GM23338 (cell line): ENCODE data around the gene CADPS. TPM values are rescaled to one million over a fixed set of nuclear protein-coding genes. Genes with fewer than 3 reads are reported as not detected.

Experiments used
- ATAC-seq: fragments of 200-7000 bp; cut with Tn5 transposase; 3 replicates; pipeline ENCODE4 v1.9.1; 2020
- DNase-seq: peaks from one replicate; pipeline ENCODE4 v3.0.0-alpha.2; 2015; ENCODE audit warnings: low spot score
- H2AFZ ChIP-seq: fragments of 200-600 bp; sonication (generic); 2 replicates; pipeline ENCODE4 v1.8.0; 2016; ENCODE audit warnings: antibody characterized with exemption, mild to moderate bottlenecking, moderate library complexity
- H3F3A ChIP-seq: fragments of 200-600 bp; sonication (generic); replicated peaks from 2 replicates; pipeline ENCODE4 v1.8.0; 2017; ENCODE audit warnings: antibody characterized with exemption, mixed run types, low read depth
- H3K27ac ChIP-seq: fragments of 200-600 bp; sonication (generic); 2 replicates; pipeline ENCODE4 v1.6.1; 2016; ENCODE audit warnings: low read depth
- H3K27me3 ChIP-seq: fragments of 200-600 bp; sonication (generic); 2 replicates; pipeline ENCODE4 v1.8.0; 2016; ENCODE audit warnings: mild to moderate bottlenecking, mixed run types, moderate library complexity; ENCODE audit not compliant: insufficient read depth
- H3K36me3 ChIP-seq: fragments of 200-600 bp; sonication (generic); 2 replicates; pipeline ENCODE4 v1.8.0; 2016; ENCODE audit warnings: mild to moderate bottlenecking; ENCODE audit not compliant: insufficient read depth
- H3K4me1 ChIP-seq: fragments of 200-600 bp; sonication (generic); 2 replicates; pipeline ENCODE4 v1.8.0; 2016; ENCODE audit warnings: mild to moderate bottlenecking, moderate library complexity; ENCODE audit not compliant: insufficient read depth
- H3K4me2 ChIP-seq: fragments of 200-600 bp; sonication (generic); 2 replicates; pipeline ENCODE4 v1.7.1; 2017; ENCODE audit warnings: mixed run types
- H3K4me3 ChIP-seq: fragments of 200-600 bp; sonication (generic); 2 replicates; pipeline ENCODE4 v1.6.1; 2016; ENCODE audit warnings: mixed run types
- H3K79me2 ChIP-seq: fragments of 200-600 bp; sonication (generic); replicated peaks from 2 replicates; pipeline ENCODE4 v1.8.0; 2017; ENCODE audit warnings: mild to moderate bottlenecking; ENCODE audit not compliant: insufficient read depth
- H3K9me2 ChIP-seq: fragments of 200-600 bp; sonication (generic); 2 replicates; pipeline ENCODE4 v1.8.0; 2017; ENCODE audit not compliant: insufficient read depth
- H4K20me1 ChIP-seq: fragments of 200-600 bp; sonication (generic); replicated peaks from 2 replicates; pipeline ENCODE4 v1.8.0; 2017; ENCODE audit warnings: mild to moderate bottlenecking; ENCODE audit not compliant: insufficient read depth
- H3K27ac Mint-ChIP-seq: 2 replicates; pipeline ENCODE4 v1.8.0; 2020; ENCODE audit warnings: inconsistent platforms, mild to moderate bottlenecking, moderate library complexity, mixed read lengths
- H3K27me3 Mint-ChIP-seq: 3 replicates; pipeline ENCODE4 v1.8.0; 2022; ENCODE audit warnings: low read depth, mild to moderate bottlenecking, moderate library complexity, mixed read lengths, inconsistent platforms; ENCODE audit not compliant: insufficient read depth, poor library complexity
- H3K36me3 Mint-ChIP-seq: 3 replicates; pipeline ENCODE4 v1.8.0; 2021; ENCODE audit warnings: low read depth, mild to moderate bottlenecking, inconsistent platforms, moderate library complexity, mixed read lengths
- H3K4me1 Mint-ChIP-seq: 3 replicates; pipeline ENCODE4 v1.8.0; 2020; ENCODE audit warnings: mild to moderate bottlenecking, inconsistent platforms, mixed read lengths
- H3K4me3 Mint-ChIP-seq: 3 replicates; pipeline ENCODE4 v1.8.0; 2021; ENCODE audit warnings: moderate library complexity, mild to moderate bottlenecking, inconsistent platforms, mixed read lengths
- H3K9me3 Mint-ChIP-seq: 3 replicates; pipeline ENCODE4 v1.8.0; 2020; ENCODE audit warnings: moderate library complexity, mild to moderate bottlenecking, inconsistent platforms, mixed read lengths
- CREB1 ChIP-seq: fragments of 250-450 bp; sonication (Bioruptor Pico); IDR thresholded peaks from 2 replicates; pipeline ENCODE4 v1.5.0; 2020; ENCODE audit warnings: low read depth, mild to moderate bottlenecking, moderate library complexity
- EZH2 ChIP-seq: fragments of 200-600 bp; sonication (generic); IDR thresholded peaks from one replicate; pipeline ENCODE4 v1.8.0; 2017; ENCODE audit warnings: antibody characterized with exemption, mild to moderate bottlenecking, low read depth; ENCODE audit not compliant: unreplicated experiment
- EZH2phosphoT487 ChIP-seq: fragments of 200-600 bp; sonication (generic); IDR thresholded peaks from one replicate; pipeline ENCODE4 v1.8.1; 2018; ENCODE audit warnings: antibody characterized with exemption; ENCODE audit not compliant: unreplicated experiment
- JUNB ChIP-seq: IDR thresholded peaks from one replicate; pipeline ENCODE4 v1.6.1; 2016; ENCODE audit warnings: antibody characterized with exemption; ENCODE audit not compliant: unreplicated experiment
- NANOG ChIP-seq: IDR thresholded peaks from 2 replicates; pipeline ENCODE4 v1.6.1; 2016; ENCODE audit warnings: antibody characterized with exemption, borderline replicate concordance
- POLR2AphosphoS5 ChIP-seq: IDR thresholded peaks from 2 replicates; pipeline ENCODE4 v1.6.1; 2016; ENCODE audit warnings: antibody characterized with exemption, low read depth
- STAT1 ChIP-seq: IDR thresholded peaks from one replicate; pipeline ENCODE4 v1.6.1; 2016; ENCODE audit warnings: antibody characterized with exemption; ENCODE audit not compliant: unreplicated experiment
- ZNF114 ChIP-seq: fragments of 250-450 bp; sonication (Bioruptor Pico); IDR thresholded peaks from 2 replicates; pipeline ENCODE4 v1.5.0; 2020; ENCODE audit warnings: mild to moderate bottlenecking, moderate library complexity
- ZNF331 ChIP-seq: fragments of 250-450 bp; sonication (Bioruptor Pico); IDR thresholded peaks from 2 replicates; pipeline ENCODE4 v1.5.0; 2020; ENCODE audit warnings: low read depth, mild to moderate bottlenecking, moderate library complexity
- polyA plus RNA-seq: library from polyadenylated mRNA; unstranded; fragments of >200 nt; fragmentation: Nextera tagmentation; extraction: Ambion mirVana; gene quantifications from 2 replicates; pipeline ENCODE4 v1.2.1, GENCODE V29; 2016
- total RNA-seq: library from RNA; depleted of rRNA; stranded (reverse); fragments of >200 nt; shearing (Covaris generic); gene quantifications from 2 replicates; pipeline ENCODE4 v1.2.3, GENCODE V29; 2014
- TF ChIP-seq, protein P1 (sequence below), 2 experiments: fragments of 200-600 bp in 1 of 2; sonication (generic) in 1 of 2; conservative IDR thresholded peaks; 2 replicates each; pipeline versions ENCODE4 v1.5.1 to v1.6.1; 2016 to 2017; ENCODE audit warnings: antibody characterized with exemption in 2 of 2, low read depth in 2 of 2, mild to moderate bottlenecking in 2 of 2, moderate library complexity in 1 of 2
- TF ChIP-seq, protein P2 (sequence below): IDR thresholded peaks from 2 replicates; pipeline ENCODE4 v1.6.1; 2016; ENCODE audit warnings: antibody characterized with exemption
- TF ChIP-seq, protein P3 (sequence below): fragments of 250-450 bp; sonication (Bioruptor Pico); IDR thresholded peaks from 2 replicates; pipeline ENCODE4 v1.5.0; 2020; ENCODE audit warnings: mild to moderate bottlenecking, moderate library complexity
- TF ChIP-seq, protein P4 (sequence below): IDR thresholded peaks from one replicate; pipeline ENCODE4 v1.6.1; 2018; ENCODE audit warnings: antibody characterized with exemption; ENCODE audit not compliant: unreplicated experiment

CADPS gene
- total and polyA plus RNA-seq, 2 experiments from 2014 or later: 14.7 to 22.0 TPM

DNA sequence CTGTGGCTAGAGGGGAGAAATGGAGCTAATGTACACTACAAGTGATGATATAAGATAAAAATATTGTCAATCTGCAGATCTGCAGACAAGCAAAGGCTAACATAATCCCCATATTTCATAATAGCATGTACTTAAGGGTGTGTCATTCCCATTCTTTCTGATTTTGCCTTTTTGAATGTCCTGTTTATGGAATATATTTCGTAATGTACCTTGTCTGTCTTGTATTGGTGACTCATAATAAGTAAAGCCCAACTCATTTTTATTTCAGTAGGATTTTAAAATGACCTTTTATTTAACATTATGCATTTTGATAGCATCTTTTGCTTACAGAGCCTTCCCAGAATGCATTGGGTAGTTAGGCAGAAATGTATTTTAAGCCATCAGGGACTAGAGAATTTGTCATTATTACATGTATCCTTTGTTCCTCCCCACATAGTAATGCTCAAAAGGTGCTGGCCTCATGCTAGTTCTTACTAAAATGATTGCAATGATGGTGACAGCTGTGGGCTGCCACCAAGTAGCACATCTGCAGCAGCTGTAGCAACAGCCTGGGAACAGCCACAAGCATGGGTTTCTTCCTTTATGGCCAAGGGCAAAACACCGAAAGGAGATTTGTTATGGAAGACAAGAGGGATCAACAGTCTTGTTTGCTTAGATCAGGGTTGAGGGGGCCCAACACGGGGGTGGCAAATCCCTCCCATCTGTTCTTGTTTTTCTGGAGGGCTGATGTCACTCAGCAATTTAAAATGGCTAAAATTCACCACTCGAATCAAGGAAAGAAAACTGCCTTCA, 188.5 kb downstream of the CADPS start:
- Mint-ChIP-seq H3K4me3 (no peak overlapping the region), H3K36me3 (no peaks in the 10 kb centered on the region), H3K27me3 (no peaks in the 10 kb centered on the region), H3K4me1 (peaks cover 8% of the 10 kb centered on the region; the same call in 2 of the 3 replicates), H3K9me3 (no peaks in the 10 kb centered on the region), H3K27ac (no peak overlapping the region)
- TF ChIP-seq, protein P1, sequence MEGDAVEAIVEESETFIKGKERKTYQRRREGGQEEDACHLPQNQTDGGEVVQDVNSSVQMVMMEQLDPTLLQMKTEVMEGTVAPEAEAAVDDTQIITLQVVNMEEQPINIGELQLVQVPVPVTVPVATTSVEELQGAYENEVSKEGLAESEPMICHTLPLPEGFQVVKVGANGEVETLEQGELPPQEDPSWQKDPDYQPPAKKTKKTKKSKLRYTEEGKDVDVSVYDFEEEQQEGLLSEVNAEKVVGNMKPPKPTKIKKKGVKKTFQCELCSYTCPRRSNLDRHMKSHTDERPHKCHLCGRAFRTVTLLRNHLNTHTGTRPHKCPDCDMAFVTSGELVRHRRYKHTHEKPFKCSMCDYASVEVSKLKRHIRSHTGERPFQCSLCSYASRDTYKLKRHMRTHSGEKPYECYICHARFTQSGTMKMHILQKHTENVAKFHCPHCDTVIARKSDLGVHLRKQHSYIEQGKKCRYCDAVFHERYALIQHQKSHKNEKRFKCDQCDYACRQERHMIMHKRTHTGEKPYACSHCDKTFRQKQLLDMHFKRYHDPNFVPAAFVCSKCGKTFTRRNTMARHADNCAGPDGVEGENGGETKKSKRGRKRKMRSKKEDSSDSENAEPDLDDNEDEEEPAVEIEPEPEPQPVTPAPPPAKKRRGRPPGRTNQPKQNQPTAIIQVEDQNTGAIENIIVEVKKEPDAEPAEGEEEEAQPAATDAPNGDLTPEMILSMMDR (conservative IDR thresholded peaks at IDR 0.05; ENCODE audit: low read depth in 2 of 2): no peak
- TF ChIP-seq, protein P2, sequence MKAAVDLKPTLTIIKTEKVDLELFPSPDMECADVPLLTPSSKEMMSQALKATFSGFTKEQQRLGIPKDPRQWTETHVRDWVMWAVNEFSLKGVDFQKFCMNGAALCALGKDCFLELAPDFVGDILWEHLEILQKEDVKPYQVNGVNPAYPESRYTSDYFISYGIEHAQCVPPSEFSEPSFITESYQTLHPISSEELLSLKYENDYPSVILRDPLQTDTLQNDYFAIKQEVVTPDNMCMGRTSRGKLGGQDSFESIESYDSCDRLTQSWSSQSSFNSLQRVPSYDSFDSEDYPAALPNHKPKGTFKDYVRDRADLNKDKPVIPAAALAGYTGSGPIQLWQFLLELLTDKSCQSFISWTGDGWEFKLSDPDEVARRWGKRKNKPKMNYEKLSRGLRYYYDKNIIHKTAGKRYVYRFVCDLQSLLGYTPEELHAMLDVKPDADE: no peak
- no peak for TF ChIP-seq NANOG
- TF ChIP-seq EZH2: no peak
- TF ChIP-seq, protein P3, sequence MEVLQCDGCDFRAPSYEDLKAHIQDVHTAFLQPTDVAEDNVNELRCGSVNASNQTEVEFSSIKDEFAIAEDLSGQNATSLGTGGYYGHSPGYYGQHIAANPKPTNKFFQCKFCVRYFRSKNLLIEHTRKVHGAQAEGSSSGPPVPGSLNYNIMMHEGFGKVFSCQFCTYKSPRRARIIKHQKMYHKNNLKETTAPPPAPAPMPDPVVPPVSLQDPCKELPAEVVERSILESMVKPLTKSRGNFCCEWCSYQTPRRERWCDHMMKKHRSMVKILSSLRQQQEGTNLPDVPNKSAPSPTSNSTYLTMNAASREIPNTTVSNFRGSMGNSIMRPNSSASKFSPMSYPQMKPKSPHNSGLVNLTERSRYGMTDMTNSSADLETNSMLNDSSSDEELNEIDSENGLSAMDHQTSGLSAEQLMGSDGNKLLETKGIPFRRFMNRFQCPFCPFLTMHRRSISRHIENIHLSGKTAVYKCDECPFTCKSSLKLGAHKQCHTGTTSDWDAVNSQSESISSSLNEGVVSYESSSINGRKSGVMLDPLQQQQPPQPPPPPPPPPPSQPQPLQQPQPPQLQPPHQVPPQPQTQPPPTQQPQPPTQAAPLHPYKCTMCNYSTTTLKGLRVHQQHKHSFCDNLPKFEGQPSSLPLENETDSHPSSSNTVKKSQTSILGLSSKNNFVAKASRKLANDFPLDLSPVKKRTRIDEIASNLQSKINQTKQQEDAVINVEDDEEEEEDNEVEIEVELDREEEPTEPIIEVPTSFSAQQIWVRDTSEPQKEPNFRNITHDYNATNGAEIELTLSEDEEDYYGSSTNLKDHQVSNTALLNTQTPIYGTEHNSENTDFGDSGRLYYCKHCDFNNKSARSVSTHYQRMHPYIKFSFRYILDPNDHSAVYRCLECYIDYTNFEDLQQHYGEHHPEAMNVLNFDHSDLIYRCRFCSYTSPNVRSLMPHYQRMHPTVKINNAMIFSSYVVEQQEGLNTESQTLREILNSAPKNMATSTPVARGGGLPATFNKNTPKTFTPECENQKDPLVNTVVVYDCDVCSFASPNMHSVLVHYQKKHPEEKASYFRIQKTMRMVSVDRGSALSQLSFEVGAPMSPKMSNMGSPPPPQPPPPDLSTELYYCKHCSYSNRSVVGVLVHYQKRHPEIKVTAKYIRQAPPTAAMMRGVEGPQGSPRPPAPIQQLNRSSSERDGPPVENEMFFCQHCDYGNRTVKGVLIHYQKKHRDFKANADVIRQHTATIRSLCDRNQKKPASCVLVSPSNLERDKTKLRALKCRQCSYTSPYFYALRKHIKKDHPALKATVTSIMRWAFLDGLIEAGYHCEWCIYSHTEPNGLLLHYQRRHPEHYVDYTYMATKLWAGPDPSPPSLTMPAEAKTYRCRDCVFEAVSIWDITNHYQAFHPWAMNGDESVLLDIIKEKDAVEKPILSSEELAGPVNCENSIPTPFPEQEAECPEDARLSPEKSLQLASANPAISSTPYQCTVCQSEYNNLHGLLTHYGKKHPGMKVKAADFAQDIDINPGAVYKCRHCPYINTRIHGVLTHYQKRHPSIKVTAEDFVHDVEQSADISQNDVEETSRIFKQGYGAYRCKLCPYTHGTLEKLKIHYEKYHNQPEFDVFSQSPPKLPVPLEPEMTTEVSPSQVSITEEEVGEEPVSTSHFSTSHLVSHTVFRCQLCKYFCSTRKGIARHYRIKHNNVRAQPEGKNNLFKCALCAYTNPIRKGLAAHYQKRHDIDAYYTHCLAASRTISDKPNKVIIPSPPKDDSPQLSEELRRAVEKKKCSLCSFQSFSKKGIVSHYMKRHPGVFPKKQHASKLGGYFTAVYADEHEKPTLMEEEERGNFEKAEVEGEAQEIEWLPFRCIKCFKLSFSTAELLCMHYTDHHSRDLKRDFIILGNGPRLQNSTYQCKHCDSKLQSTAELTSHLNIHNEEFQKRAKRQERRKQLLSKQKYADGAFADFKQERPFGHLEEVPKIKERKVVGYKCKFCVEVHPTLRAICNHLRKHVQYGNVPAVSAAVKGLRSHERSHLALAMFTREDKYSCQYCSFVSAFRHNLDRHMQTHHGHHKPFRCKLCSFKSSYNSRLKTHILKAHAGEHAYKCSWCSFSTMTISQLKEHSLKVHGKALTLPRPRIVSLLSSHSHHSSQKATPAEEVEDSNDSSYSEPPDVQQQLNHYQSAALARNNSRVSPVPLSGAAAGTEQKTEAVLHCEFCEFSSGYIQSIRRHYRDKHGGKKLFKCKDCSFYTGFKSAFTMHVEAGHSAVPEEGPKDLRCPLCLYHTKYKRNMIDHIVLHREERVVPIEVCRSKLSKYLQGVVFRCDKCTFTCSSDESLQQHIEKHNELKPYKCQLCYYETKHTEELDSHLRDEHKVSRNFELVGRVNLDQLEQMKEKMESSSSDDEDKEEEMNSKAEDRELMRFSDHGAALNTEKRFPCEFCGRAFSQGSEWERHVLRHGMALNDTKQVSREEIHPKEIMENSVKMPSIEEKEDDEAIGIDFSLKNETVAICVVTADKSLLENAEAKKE (CRISPR knock-in tag): no peak
- TF ChIP-seq ZNF114 (CRISPR knock-in tag): no peak
- no peak for TF ChIP-seq EZH2phosphoT487
- TF ChIP-seq JUNB: no peak
- TF ChIP-seq, protein P4, sequence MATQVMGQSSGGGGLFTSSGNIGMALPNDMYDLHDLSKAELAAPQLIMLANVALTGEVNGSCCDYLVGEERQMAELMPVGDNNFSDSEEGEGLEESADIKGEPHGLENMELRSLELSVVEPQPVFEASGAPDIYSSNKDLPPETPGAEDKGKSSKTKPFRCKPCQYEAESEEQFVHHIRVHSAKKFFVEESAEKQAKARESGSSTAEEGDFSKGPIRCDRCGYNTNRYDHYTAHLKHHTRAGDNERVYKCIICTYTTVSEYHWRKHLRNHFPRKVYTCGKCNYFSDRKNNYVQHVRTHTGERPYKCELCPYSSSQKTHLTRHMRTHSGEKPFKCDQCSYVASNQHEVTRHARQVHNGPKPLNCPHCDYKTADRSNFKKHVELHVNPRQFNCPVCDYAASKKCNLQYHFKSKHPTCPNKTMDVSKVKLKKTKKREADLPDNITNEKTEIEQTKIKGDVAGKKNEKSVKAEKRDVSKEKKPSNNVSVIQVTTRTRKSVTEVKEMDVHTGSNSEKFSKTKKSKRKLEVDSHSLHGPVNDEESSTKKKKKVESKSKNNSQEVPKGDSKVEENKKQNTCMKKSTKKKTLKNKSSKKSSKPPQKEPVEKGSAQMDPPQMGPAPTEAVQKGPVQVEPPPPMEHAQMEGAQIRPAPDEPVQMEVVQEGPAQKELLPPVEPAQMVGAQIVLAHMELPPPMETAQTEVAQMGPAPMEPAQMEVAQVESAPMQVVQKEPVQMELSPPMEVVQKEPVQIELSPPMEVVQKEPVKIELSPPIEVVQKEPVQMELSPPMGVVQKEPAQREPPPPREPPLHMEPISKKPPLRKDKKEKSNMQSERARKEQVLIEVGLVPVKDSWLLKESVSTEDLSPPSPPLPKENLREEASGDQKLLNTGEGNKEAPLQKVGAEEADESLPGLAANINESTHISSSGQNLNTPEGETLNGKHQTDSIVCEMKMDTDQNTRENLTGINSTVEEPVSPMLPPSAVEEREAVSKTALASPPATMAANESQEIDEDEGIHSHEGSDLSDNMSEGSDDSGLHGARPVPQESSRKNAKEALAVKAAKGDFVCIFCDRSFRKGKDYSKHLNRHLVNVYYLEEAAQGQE: no peak
- TF ChIP-seq POLR2AphosphoS5: no peak
- no peak for TF ChIP-seq CREB1 (CRISPR knock-in tag)
- TF ChIP-seq STAT1: no peak
- no peak for TF ChIP-seq ZNF331 (CRISPR knock-in tag)
- Histone ChIP-seq H3K4me2 (no peak overlapping the region), H3K79me2 (no peaks in the 10 kb centered on the region), H2AFZ (no peak overlapping the region), H3K27ac (no peak overlapping the region), H3K27me3 (no peaks in the 10 kb centered on the region), H3K36me3 (no peaks in the 10 kb centered on the region), H4K20me1 (no peaks in the 10 kb centered on the region), H3K4me3 (no peak overlapping the region), H3K9me2 (no peaks in the 10 kb centered on the region), H3K4me1 (no peaks in the 10 kb centered on the region), H3F3A (no peaks in the 10 kb centered on the region)
- ATAC-seq (no peak; the same call in 2 of the 3 replicates), DNase-seq (no peak)
